GM12873 (cell line): ENCODE data around the gene RAD51B.

Experiments
- CTCF ChIP-seq: IDR thresholded peaks from 2 replicates; pipeline ENCODE4 v1.5.1; 2012; ENCODE audit warnings: low read depth, mild to moderate bottlenecking, moderate library complexity, low read length, control low read depth; ENCODE audit not compliant: insufficient read depth; ENCODE audit errors: missing control alignments

RAD51B gene

DNA sequence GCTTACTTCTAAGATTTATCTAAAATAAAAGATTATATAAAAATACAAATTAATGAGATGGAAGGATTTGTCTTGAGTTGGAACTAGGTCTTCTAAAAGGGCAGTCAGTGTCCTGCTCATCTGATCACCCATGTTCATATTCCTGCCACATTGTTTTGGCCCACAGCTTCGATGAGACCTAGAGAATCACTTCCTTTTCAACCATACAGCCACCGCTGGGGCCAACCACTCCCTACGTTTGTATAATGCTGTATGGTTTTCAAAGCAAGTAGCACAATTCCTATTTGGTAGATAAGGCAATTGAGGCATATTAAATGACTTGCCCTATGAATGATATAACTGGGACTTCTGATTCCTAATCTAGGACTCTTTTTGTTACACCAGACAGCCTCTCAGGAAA is 723.9 kb downstream of the RAD51B start:
- no peak for TF ChIP-seq CTCF

GRCh38 chr14:68544081-68544892 is 724.7 kb downstream of the RAD51B start:
- TF ChIP-seq CTCF, result no peak

DNA sequence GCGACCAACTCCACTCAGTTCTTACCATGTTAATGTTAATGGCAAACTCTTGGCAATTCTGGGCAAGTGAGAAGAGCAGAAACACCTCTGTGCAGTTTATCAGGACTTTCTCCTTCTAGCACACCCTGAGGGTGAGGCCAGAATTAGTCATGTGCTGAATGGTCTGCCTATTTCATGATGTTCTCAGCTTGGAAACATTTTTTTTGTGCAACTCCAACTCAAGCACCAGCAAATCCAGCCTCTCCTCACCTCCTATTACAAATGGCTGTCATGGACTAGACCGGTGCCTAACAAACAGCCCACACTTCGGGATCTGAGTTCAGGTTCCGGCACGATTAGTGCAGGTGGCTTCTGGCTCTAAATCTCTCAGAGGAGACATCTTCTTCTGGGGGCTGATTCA is 727.3 kb downstream of the RAD51B start:
- no peak for TF ChIP-seq CTCF

DNA sequence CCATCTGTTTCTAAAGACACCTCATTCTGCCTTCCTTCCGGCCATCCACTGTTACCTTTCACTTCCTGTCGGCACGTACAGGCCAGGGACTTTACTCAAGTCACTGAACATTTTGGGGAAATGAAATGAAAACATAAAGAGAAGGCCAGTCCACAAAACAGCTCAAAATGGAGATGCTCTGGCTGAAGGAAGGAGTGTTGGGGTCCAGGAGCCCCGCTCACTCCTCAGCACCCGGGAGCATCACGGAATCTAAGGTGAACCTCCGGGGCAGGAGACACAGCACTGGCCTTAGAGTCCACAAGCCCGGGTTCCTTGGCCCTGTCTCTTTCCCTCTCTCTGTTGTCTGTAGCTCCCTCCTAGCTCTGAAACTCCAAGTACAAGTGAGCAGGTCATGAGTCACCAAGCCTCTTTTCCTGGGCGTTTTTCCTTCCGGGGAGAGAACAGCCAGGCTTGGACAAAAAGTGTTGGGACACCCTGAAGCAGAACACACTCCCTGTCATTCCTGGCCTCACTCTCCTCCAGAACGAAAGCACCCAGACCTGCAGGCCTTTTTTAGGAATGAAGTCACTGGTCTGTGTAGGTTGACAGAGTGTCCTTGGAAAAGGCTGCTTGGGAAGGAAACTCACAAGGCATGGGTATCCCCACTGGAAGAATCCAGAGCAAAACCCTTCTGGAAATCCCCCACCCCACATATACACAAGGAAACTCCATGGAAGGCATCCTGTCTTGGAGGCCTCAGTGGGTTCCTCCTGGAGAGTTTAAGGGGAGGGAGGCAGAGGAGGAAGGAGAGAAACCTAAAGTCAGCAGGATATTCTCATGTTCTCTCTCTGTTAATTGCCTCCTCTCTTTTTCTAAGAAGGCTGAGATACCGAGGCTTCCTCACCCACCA is 728.0 kb downstream of the RAD51B start:
- no peak for TF ChIP-seq CTCF

GRCh38 chr14:68548194-68549076 is 728.9 kb downstream of the RAD51B start:
- TF ChIP-seq CTCF, result no peak

GRCh38 chr14:68550338-68550715 is 730.7 kb downstream of the RAD51B start:
- no peak for TF ChIP-seq CTCF

DNA sequence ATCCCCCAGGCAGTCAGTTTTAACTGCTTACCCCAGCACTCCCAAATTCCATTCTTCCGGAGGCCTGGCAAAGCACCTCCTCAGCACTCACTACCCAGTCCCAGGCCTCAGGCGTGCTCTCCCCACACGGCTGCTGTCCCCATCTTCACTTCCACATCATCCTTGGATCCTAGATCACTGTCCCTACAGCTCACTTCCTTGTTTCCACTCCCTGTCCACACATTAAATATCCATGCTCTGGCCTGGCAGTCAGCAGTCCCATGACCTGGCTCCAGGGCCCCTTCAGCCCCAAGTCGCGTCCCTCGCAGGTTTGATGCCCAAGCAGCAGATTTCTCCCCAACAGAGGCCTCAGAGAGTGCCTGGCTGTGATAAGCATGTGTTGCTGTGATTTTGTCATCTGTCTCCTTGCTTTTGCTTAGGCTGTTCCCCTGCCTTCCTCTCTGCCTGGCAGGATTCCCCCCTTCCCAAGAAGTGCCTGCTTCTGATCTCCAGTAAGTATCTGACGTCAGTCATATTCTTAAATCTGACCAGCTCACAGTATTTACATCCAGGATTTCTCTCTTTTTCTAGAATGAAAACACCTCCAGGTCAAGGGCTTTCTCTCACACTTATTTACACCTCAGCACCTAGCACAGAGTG is 731.6 kb downstream of the RAD51B start:
- TF ChIP-seq CTCF, result no peak
